ENCODE data around the gene PXDN. TPM values are rescaled to one million over a fixed set of nuclear protein-coding genes. Genes with fewer than 3 reads are reported as not detected.
A peak's percentile ranks its signal among the peaks of the same experiment; 100 is the strongest.

PXDN gene
- total RNA-seq, 1 donor from 2014 or later = 459 TPM

- DNase-seq (ENCODE audit: extremely low spot score, unreplicated experiment) = peak; percentile 90
- H3K4me1 Mint-ChIP-seq (ENCODE audit: unreplicated experiment) = peaks cover 13% of the 10 kb centered on the region
- H3K27me3 Mint-ChIP-seq (ENCODE audit: unreplicated experiment) = no peaks in the 10 kb centered on the region
- H3K4me3 Mint-ChIP-seq (ENCODE audit: unreplicated experiment) = no peak overlapping the region
- TF ChIP-seq CTCF (IDR thresholded peaks at IDR 0.05) = peak; percentile 75
- peak overlapping the region; percentile 54 for H3K27ac Mint-ChIP-seq (ENCODE audit: unreplicated experiment)
- no peaks in the 10 kb centered on the region for H3K9me3 Mint-ChIP-seq (ENCODE audit: unreplicated experiment)
- no peaks in the 10 kb centered on the region for H3K36me3 Mint-ChIP-seq (ENCODE audit: unreplicated experiment)
Measured at GRCh38 chr2:1591978-1592907, 152.1 kb downstream of the PXDN start.

- no peak for TF ChIP-seq CTCF (IDR thresholded peaks at IDR 0.05)
- Mint-ChIP-seq H3K4me3 (ENCODE audit: unreplicated experiment) (no peak overlapping the region), H3K27me3 (ENCODE audit: unreplicated experiment) (no peaks in the 10 kb centered on the region), H3K36me3 (ENCODE audit: unreplicated experiment) (no peaks in the 10 kb centered on the region), H3K4me1 (ENCODE audit: unreplicated experiment) (peaks cover 13% of the 10 kb centered on the region), H3K27ac (ENCODE audit: unreplicated experiment) (no peak overlapping the region), H3K9me3 (ENCODE audit: unreplicated experiment) (no peaks in the 10 kb centered on the region)
- no peak for DNase-seq (ENCODE audit: extremely low spot score, unreplicated experiment)
Measured at GRCh38 chr2:1591461-1591770, 152.9 kb downstream of the PXDN start.

DNA sequence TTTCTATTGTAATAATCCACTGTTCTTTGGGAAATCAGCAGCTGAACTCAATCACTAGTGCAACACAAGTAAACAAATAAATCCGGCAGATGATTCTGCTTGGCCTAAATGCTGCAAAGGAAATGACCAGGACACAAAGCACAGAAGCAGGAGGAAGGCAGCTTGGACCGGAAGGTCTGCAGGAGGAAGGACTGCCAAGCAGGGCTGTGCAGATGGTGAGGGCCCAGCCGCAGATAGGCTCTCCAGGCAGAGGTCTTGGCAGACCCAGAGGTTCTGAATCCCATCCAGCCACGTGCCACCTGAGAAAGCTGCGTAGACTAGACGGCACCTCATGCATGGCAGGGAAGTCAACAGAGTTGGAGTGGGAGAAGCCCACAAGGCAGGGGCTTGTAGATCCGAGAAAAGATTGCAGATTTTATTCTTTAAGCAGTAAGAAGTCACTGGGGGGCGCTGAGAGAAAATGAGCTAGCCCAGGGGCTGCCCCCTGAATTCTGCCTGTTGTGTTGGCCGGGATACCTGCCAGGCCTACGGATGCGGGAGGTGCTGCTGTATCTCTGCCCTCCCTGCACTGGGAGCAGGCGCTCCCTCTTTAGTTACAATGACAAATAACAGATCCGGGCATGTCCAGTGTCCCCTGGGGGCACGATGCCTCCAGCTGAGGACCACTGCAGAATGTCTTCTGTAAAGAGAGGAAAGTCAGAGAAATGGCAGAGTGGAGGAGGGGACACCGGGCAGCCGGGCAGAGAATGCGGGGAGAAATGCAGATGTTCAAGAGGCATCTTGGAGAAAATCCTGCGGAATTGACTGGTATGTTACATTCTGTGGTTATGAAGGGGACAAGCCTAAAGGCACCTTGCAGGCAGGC lies 153.5 kb downstream of the PXDN start:
- no peaks in the 10 kb centered on the region for H3K27me3 Mint-ChIP-seq (ENCODE audit: unreplicated experiment)
- no peak for DNase-seq (ENCODE audit: extremely low spot score, unreplicated experiment)
- TF ChIP-seq CTCF (IDR thresholded peaks at IDR 0.05) = peak; percentile 18
- no peak overlapping the region for H3K4me3 Mint-ChIP-seq (ENCODE audit: unreplicated experiment)
- no peaks in the 10 kb centered on the region for H3K9me3 Mint-ChIP-seq (ENCODE audit: unreplicated experiment)
- H3K4me1 Mint-ChIP-seq (ENCODE audit: unreplicated experiment) = peaks cover 13% of the 10 kb centered on the region
- H3K27ac Mint-ChIP-seq (ENCODE audit: unreplicated experiment) = no peak overlapping the region
- H3K36me3 Mint-ChIP-seq (ENCODE audit: unreplicated experiment) = no peaks in the 10 kb centered on the region

GRCh38 chr2:1588978-1589621 lies 155.2 kb downstream of the PXDN start:
- no peaks in the 10 kb centered on the region for H3K27me3 Mint-ChIP-seq (ENCODE audit: unreplicated experiment)
- H3K36me3 Mint-ChIP-seq (ENCODE audit: unreplicated experiment) = no peaks in the 10 kb centered on the region
- no peak overlapping the region for H3K4me3 Mint-ChIP-seq (ENCODE audit: unreplicated experiment)
- H3K4me1 Mint-ChIP-seq (ENCODE audit: unreplicated experiment) = peaks cover 13% of the 10 kb centered on the region
- DNase-seq (ENCODE audit: extremely low spot score, unreplicated experiment) = no peak
- no peaks in the 10 kb centered on the region for H3K9me3 Mint-ChIP-seq (ENCODE audit: unreplicated experiment)
- TF ChIP-seq CTCF (IDR thresholded peaks at IDR 0.05) = peak; percentile 47
- no peak overlapping the region for H3K27ac Mint-ChIP-seq (ENCODE audit: unreplicated experiment)

All from osteocyte (in vitro differentiated cells).